ENCODE results near the gene INTS4.
"Not testable (repeated sequence)": the region's sequence is repeated elsewhere in the genome, so short reads cannot be mapped to it uniquely, and the experiment has no call there.

INTS4 gene

GRCh38 chr11:77958583-77959177 lies 35.8 kb downstream of the INTS4 start:
- not testable (repeated sequence) for DNase-seq (ENCODE audit: low read depth in 2 of 2)

GRCh38 chr11:77943296-77943695 lies 51.2 kb downstream of the INTS4 start:
- not testable (repeated sequence) for DNase-seq (ENCODE audit: low read depth in 2 of 2)

GRCh38 chr11:77942465-77942864 lies 52.0 kb downstream of the INTS4 start:
- DNase-seq (ENCODE audit: low read depth in 2 of 2) = not testable (repeated sequence)

GRCh38 chr11:77933596-77933995 lies 60.9 kb downstream of the INTS4 start:
- DNase-seq (ENCODE audit: low read depth in 2 of 2) = not testable (repeated sequence)

- DNase-seq (ENCODE audit: low read depth in 2 of 2) = not testable (repeated sequence)
These were observed 63.9 kb downstream of the INTS4 start for GRCh38 chr11:77930334-77931208.

- not testable (repeated sequence) for DNase-seq (ENCODE audit: low read depth in 2 of 2)
These were observed 76.8 kb downstream of the INTS4 start for GRCh38 chr11:77917713-77918112.

GRCh38 chr11:77914307-77914791 lies 80.1 kb downstream of the INTS4 start:
- not testable (repeated sequence) for DNase-seq (ENCODE audit: low read depth in 2 of 2)

GRCh38 chr11:77913608-77914306 lies 80.7 kb downstream of the INTS4 start:
- DNase-seq (ENCODE audit: low read depth in 2 of 2) = not testable (repeated sequence)

GRCh38 chr11:77910828-77911227 lies 83.6 kb downstream of the INTS4 start:
- not testable (repeated sequence) for DNase-seq (ENCODE audit: low read depth in 2 of 2)

GRCh38 chr11:77909277-77909676 lies 85.2 kb downstream of the INTS4 start:
- no peak for DNase-seq (ENCODE audit: low read depth in 2 of 2)

GRCh38 chr11:77908835-77909234 lies 85.6 kb downstream of the INTS4 start:
- no peak for DNase-seq (ENCODE audit: low read depth in 2 of 2)

GRCh38 chr11:77894949-77895348 lies 99.5 kb downstream of the INTS4 start:
- DNase-seq (ENCODE audit: low read depth in 2 of 2) = not testable (repeated sequence)

- DNase-seq (ENCODE audit: low read depth in 2 of 2) = not testable (repeated sequence)
These were observed 102.8 kb downstream of the INTS4 start for GRCh38 chr11:77891703-77892102.

- not testable (repeated sequence) for DNase-seq (ENCODE audit: low read depth in 2 of 2)
These were observed 103.2 kb downstream of the INTS4 start for GRCh38 chr11:77891256-77891655.

- not testable (repeated sequence) for DNase-seq (ENCODE audit: low read depth in 2 of 2)
These were observed 103.8 kb downstream of the INTS4 start for GRCh38 chr11:77890619-77891056.

- not testable (repeated sequence) for DNase-seq (ENCODE audit: low read depth in 2 of 2)
These were observed 104.3 kb downstream of the INTS4 start for GRCh38 chr11:77890100-77890614.

GRCh38 chr11:77889045-77889444 lies 105.4 kb downstream of the INTS4 start:
- DNase-seq (ENCODE audit: low read depth in 2 of 2) = not testable (repeated sequence)

GRCh38 chr11:77886401-77886800 lies 108.1 kb downstream of the INTS4 start:
- DNase-seq (ENCODE audit: low read depth in 2 of 2) = no peak

- no peak for DNase-seq (ENCODE audit: low read depth in 2 of 2)
These were observed 109.7 kb downstream of the INTS4 start for GRCh38 chr11:77884829-77885190.

GRCh38 chr11:77884186-77884828 lies 110.2 kb downstream of the INTS4 start:
- DNase-seq (ENCODE audit: low read depth in 2 of 2) = no peak

GRCh38 chr11:77883775-77884174 lies 110.7 kb downstream of the INTS4 start:
- DNase-seq (ENCODE audit: low read depth in 2 of 2) = no peak
